Astrocyte (in vitro differentiated cells and primary cell): Measurements from ENCODE around the gene PLK2.

Source experiments
- EZH2 ChIP-seq: IDR thresholded peaks from 2 replicates; pipeline ENCODE4 v1.6.1; 2012; ENCODE audit warnings: mild to moderate bottlenecking, low read length, inconsistent platforms; ENCODE audit not compliant: insufficient read depth
- TF ChIP-seq, protein P1 (sequence below): IDR thresholded peaks from 2 replicates; pipeline ENCODE4 v1.5.1; 2011; ENCODE audit warnings: low read depth, mild to moderate bottlenecking, inconsistent platforms, low read length, moderate library complexity; ENCODE audit not compliant: insufficient read depth

DNA sequence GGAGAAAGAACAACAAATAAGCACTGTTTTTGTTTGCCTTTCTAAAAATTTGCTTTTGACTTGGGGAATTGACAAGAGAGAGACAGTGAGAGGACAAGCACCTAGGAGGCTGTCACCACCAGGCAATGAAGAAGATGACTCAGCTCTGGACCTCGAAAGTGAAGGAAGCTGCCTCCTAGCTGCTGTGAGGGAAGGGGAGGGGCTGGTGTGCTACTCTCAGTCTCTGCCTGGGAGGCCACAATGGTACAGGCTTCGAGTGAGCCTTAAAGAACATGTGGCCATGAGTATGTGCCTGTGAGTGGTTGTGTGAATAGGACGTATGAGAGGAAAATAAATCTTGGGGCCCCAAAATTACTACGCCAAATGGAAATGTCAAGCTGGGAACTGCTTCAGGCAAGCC lies 7.1 kb upstream of the PLK2 start:
- TF ChIP-seq, protein P1, sequence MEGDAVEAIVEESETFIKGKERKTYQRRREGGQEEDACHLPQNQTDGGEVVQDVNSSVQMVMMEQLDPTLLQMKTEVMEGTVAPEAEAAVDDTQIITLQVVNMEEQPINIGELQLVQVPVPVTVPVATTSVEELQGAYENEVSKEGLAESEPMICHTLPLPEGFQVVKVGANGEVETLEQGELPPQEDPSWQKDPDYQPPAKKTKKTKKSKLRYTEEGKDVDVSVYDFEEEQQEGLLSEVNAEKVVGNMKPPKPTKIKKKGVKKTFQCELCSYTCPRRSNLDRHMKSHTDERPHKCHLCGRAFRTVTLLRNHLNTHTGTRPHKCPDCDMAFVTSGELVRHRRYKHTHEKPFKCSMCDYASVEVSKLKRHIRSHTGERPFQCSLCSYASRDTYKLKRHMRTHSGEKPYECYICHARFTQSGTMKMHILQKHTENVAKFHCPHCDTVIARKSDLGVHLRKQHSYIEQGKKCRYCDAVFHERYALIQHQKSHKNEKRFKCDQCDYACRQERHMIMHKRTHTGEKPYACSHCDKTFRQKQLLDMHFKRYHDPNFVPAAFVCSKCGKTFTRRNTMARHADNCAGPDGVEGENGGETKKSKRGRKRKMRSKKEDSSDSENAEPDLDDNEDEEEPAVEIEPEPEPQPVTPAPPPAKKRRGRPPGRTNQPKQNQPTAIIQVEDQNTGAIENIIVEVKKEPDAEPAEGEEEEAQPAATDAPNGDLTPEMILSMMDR = no peak
- TF ChIP-seq EZH2 = no peak
